Colonic mucosa (tissue), 4 donors: Measurements from ENCODE around the gene GPR156. TPM values are rescaled to one million over a fixed set of nuclear protein-coding genes. Genes with fewer than 3 reads are reported as not detected.

ENCODE experiments used
- DNase-seq: peaks from one replicate; pipeline ENCODE4 v3.0.0-alpha.2; 2020
- H3K27ac ChIP-seq: fragments of 200-600 bp; one replicate; pipeline ENCODE4 v1.8.0; 2021
- H3K27me3 ChIP-seq: fragments of 200-600 bp; one replicate; pipeline ENCODE4 v1.8.0; 2021
- H3K36me3 ChIP-seq: fragments of 200-600 bp; one replicate; pipeline ENCODE4 v1.8.0; 2021
- H3K4me1 ChIP-seq: fragments of 200-600 bp; one replicate; pipeline ENCODE4 v1.8.0; 2021; ENCODE audit warnings: mild to moderate bottlenecking
- H3K4me3 ChIP-seq: fragments of 200-600 bp; one replicate; pipeline ENCODE4 v1.8.0; 2021
- H3K9ac ChIP-seq, 2 donors: one replicate each; pipeline ENCODE4 v1.7.0; 2013; ENCODE audit warnings: control low read depth in 2 of 2, low read depth in 2 of 2, low read length in 2 of 2
- H3K9me3 ChIP-seq: fragments of 200-600 bp; one replicate; pipeline ENCODE4 v1.8.0; 2021
- CTCF ChIP-seq: fragments of 200-600 bp; IDR thresholded peaks from one replicate; pipeline ENCODE4 v1.8.0; 2022; ENCODE audit warnings: antibody characterized with exemption, mild to moderate bottlenecking
- intact Hi-C: fragments of 100-400 bp; cut with DNase I; formaldehyde crosslinking; loops from one replicate; pipeline ENCODE4 v1.14.1; 2022
- total RNA-seq, 2 donors: library from RNA; stranded (reverse); fragmentation: NEBNext Ultra II Directional in 1 of 2; extraction: Animal tissue kit (Norgen Biotek cat#: 25700) in 1 of 2; gene quantifications; one replicate each; pipeline ENCODE4 v1.2.1, GENCODE V29; 2021
- donor health status: healthy.
- donor health status: DM: no; HTN: no; CAD: no.
- donor health status: DM: no; HTN: no; CAD: no.

GPR156 gene
- total RNA-seq, 2 donors from 2014 or later: 0.07 TPM; not detected in 1

- TF ChIP-seq CTCF: no peak
- Histone ChIP-seq H3K4me3 (no peak overlapping the region), H3K9me3 (no peaks in the 10 kb centered on the region), H3K27ac (no peak overlapping the region), H3K36me3 (no peaks in the 10 kb centered on the region), H3K4me1 (no peaks in the 10 kb centered on the region), H3K27me3 (no peaks in the 10 kb centered on the region), H3K9ac (no peak overlapping the region)
- no peak for DNase-seq
- intact Hi-C loops: no loop called here
Measured at GRCh38 chr3:120202363-120202762, 82.7 kb downstream of the GPR156 start.

GRCh38 chr3:120200493-120201235, 84.4 kb downstream of the GPR156 start:
- Histone ChIP-seq H3K4me3 (no peak overlapping the region), H3K4me1 (no peaks in the 10 kb centered on the region), H3K27ac (no peak overlapping the region), H3K9ac (no peak overlapping the region), H3K9me3 (no peaks in the 10 kb centered on the region), H3K27me3 (no peaks in the 10 kb centered on the region), H3K36me3 (no peaks in the 10 kb centered on the region)
- DNase-seq: no peak
- TF ChIP-seq CTCF: no peak
- intact Hi-C loops: no loop called here

- H3K36me3 ChIP-seq: no peaks in the 10 kb centered on the region
- H3K4me3 ChIP-seq: no peak overlapping the region
- H3K9me3 ChIP-seq: no peaks in the 10 kb centered on the region
- no peaks in the 10 kb centered on the region for H3K27me3 ChIP-seq
- no peak for DNase-seq
- no peak overlapping the region for H3K9ac ChIP-seq
- no peaks in the 10 kb centered on the region for H3K4me1 ChIP-seq
- TF ChIP-seq CTCF: no peak
- H3K27ac ChIP-seq: no peak overlapping the region
- intact Hi-C loops: no loop called here
Measured at GRCh38 chr3:120198305-120198878, 86.6 kb downstream of the GPR156 start.

- intact Hi-C loops: no loop called here
- TF ChIP-seq CTCF: no peak
- H3K27ac ChIP-seq: no peak overlapping the region
Measured at GRCh38 chr3:120196812-120197211, 88.2 kb downstream of the GPR156 start.

GRCh38 chr3:120196333-120196732, 88.7 kb downstream of the GPR156 start:
- Histone ChIP-seq H3K27ac (no peak overlapping the region), H3K4me1 (no peaks in the 10 kb centered on the region), H3K9ac (no peak overlapping the region), H3K9me3 (no peaks in the 10 kb centered on the region), H3K4me3 (no peak overlapping the region), H3K27me3 (no peaks in the 10 kb centered on the region), H3K36me3 (no peaks in the 10 kb centered on the region)
- no peak for DNase-seq
- intact Hi-C loops: no loop called here
- no peak for TF ChIP-seq CTCF

More at GRCh38 chr3:120196812-120197211, 88.2 kb downstream of the GPR156 start:
- no peaks in the 10 kb centered on the region for H3K27me3 ChIP-seq
- H3K9me3 ChIP-seq: no peaks in the 10 kb centered on the region
- DNase-seq: no peak
- no peaks in the 10 kb centered on the region for H3K36me3 ChIP-seq
- no peak overlapping the region for H3K9ac ChIP-seq
- no peaks in the 10 kb centered on the region for H3K4me1 ChIP-seq
- H3K4me3 ChIP-seq: no peak overlapping the region
